GM18907 (cell line): Measurements from ENCODE around the gene ABCC4.
A peak's percentile ranks its signal among the peaks of the same experiment; 100 is the strongest.

ENCODE experiments used
- ATAC-seq: cut with Tn5 transposase; IDR thresholded peaks from one replicate; pipeline ENCODE4 v1.9.1; 2021; ENCODE audit warnings: mild to moderate bottlenecking, moderate library complexity; ENCODE audit not compliant: unreplicated experiment

ABCC4 gene

GRCh38 chr13:95019886-95020285 lies 281.4 kb downstream of the ABCC4 start:
- peak; percentile 49 for ATAC-seq

GRCh38 chr13:95007322-95007721 lies 293.9 kb downstream of the ABCC4 start:
- no peak for ATAC-seq

GRCh38 chr13:95005300-95005699 lies 296.0 kb downstream of the ABCC4 start:
- no peak for ATAC-seq

GRCh38 chr13:95003019-95003813 lies 298.0 kb downstream of the ABCC4 start:
- ATAC-seq = no peak

GRCh38 chr13:95002126-95002525 lies 299.1 kb downstream of the ABCC4 start:
- ATAC-seq = no peak

GRCh38 chr13:94999871-95000270 lies 301.4 kb downstream of the ABCC4 start:
- no peak for ATAC-seq

- no peak for ATAC-seq
Observed at GRCh38 chr13:94997126-94997525, 304.1 kb downstream of the ABCC4 start.

GRCh38 chr13:94996445-94996844 lies 304.8 kb downstream of the ABCC4 start:
- no peak for ATAC-seq

- ATAC-seq = no peak
Observed at GRCh38 chr13:94994506-94994905, 306.7 kb downstream of the ABCC4 start.

- ATAC-seq = no peak
Observed at GRCh38 chr13:94993616-94994015, 307.6 kb downstream of the ABCC4 start.

- no peak for ATAC-seq
Observed at GRCh38 chr13:94992036-94992960, 309.0 kb downstream of the ABCC4 start.

GRCh38 chr13:94988654-94989053 lies 312.6 kb downstream of the ABCC4 start:
- no peak for ATAC-seq

GRCh38 chr13:94987869-94988268 lies 313.4 kb downstream of the ABCC4 start:
- no peak for ATAC-seq

GRCh38 chr13:94987081-94987480 lies 314.2 kb downstream of the ABCC4 start:
- no peak for ATAC-seq

GRCh38 chr13:94984958-94985357 lies 316.3 kb downstream of the ABCC4 start:
- ATAC-seq = no peak

- ATAC-seq = no peak
Observed at GRCh38 chr13:94978516-94978915, 322.7 kb downstream of the ABCC4 start.

GRCh38 chr13:94974015-94974951 lies 327.0 kb downstream of the ABCC4 start:
- ATAC-seq = no peak

GRCh38 chr13:94972262-94972661 lies 329.0 kb downstream of the ABCC4 start:
- ATAC-seq = no peak
